Loucy (cell line): ENCODE data around the gene PHACTR3.

Source experiments
- H2AFZ ChIP-seq: fragments of 200-600 bp; sonication (generic); 2 replicates; pipeline ENCODE4 v1.6.0; 2016; ENCODE audit warnings: antibody characterized with exemption, mild to moderate bottlenecking, low read length, moderate library complexity
- H3F3A ChIP-seq: fragments of 200-600 bp; 2 replicates; pipeline ENCODE4 v1.6.0; 2016; ENCODE audit warnings: antibody characterized with exemption, low read depth, mild to moderate bottlenecking
- H3K27me3 ChIP-seq: fragments of 200-600 bp; sonication (generic); 2 replicates; pipeline ENCODE4 v1.6.1; 2014; ENCODE audit warnings: low read length, mild to moderate bottlenecking; ENCODE audit not compliant: insufficient read depth, poor library complexity, severe bottlenecking
- H3K36me3 ChIP-seq: fragments of 200-600 bp; sonication (generic); 2 replicates; pipeline ENCODE4 v1.6.1; 2016; ENCODE audit warnings: low read length; ENCODE audit not compliant: insufficient read depth
- H3K4me1 ChIP-seq: fragments of 200-600 bp; sonication (generic); 2 replicates; pipeline ENCODE4 v1.5.1; 2014; ENCODE audit warnings: low read length, mild to moderate bottlenecking; ENCODE audit not compliant: insufficient read depth, poor library complexity, severe bottlenecking
- H3K4me2 ChIP-seq: fragments of 200-600 bp; sonication (generic); 2 replicates; pipeline ENCODE4 v1.6.0; 2014; ENCODE audit warnings: antibody characterized with exemption, low read length, low read depth, mild to moderate bottlenecking; ENCODE audit not compliant: poor library complexity, severe bottlenecking
- H3K4me3 ChIP-seq: fragments of 200-600 bp; sonication (generic); 2 replicates; pipeline ENCODE4 v1.5.1; 2014; ENCODE audit warnings: low read length, mild to moderate bottlenecking, mixed read lengths; ENCODE audit not compliant: poor library complexity, severe bottlenecking
- H3K79me2 ChIP-seq: fragments of 200-600 bp; sonication (generic); 2 replicates; pipeline ENCODE4 v1.6.1; 2014; ENCODE audit warnings: low read length; ENCODE audit not compliant: insufficient read depth
- H3K9ac ChIP-seq: fragments of 200-600 bp; sonication (generic); 2 replicates; pipeline ENCODE4 v1.6.0; 2014; ENCODE audit warnings: mild to moderate bottlenecking, low read depth, low read length, moderate library complexity; ENCODE audit not compliant: poor library complexity, severe bottlenecking
- H3K9me2 ChIP-seq: fragments of 200-600 bp; sonication (generic); replicated peaks from 2 replicates; pipeline ENCODE4 v1.6.1; 2016; ENCODE audit warnings: low read depth, low read length, mixed read lengths
- H3K9me3 ChIP-seq: fragments of 200-600 bp; sonication (generic); 2 replicates; pipeline ENCODE4 v1.6.1; 2014; ENCODE audit warnings: mild to moderate bottlenecking, antibody characterized with exemption, low read length, low read depth; ENCODE audit not compliant: insufficient read depth
- H4K20me1 ChIP-seq: fragments of 200-600 bp; sonication (generic); 2 replicates; pipeline ENCODE4 v1.6.0; 2014; ENCODE audit warnings: antibody characterized with exemption, low read length, mild to moderate bottlenecking; ENCODE audit not compliant: insufficient read depth, poor library complexity, severe bottlenecking
- CTCF ChIP-seq: fragments of 200-600 bp; sonication (generic); conservative IDR thresholded peaks from 2 replicates; pipeline ENCODE4 v1.5.1; 2014; ENCODE audit warnings: mild to moderate bottlenecking, antibody characterized with exemption, low read length
- EZH2phosphoT487 ChIP-seq: fragments of 200-600 bp; IDR thresholded peaks from 2 replicates; pipeline ENCODE4 v1.6.1; 2018; ENCODE audit warnings: antibody characterized with exemption, mild to moderate bottlenecking, moderate library complexity, borderline replicate concordance

Gene PHACTR3

GRCh38 chr20:59686404-59687346 is 82.3 kb downstream of the PHACTR3 start:
- peaks cover 6% of the 10 kb centered on the region for H4K20me1 ChIP-seq
- no peak overlapping the region for H3K4me2 ChIP-seq
- no peaks in the 10 kb centered on the region for H3K4me1 ChIP-seq
- no peaks in the 10 kb centered on the region for H3F3A ChIP-seq
- H3K9me2 ChIP-seq: no peaks in the 10 kb centered on the region
- TF ChIP-seq CTCF: no peak
- TF ChIP-seq EZH2phosphoT487: no peak
- no peaks in the 10 kb centered on the region for H3K27me3 ChIP-seq
- H2AFZ ChIP-seq: no peak overlapping the region
- peaks cover 8% of the 10 kb centered on the region; the same call in 1 of the 2 replicates for H3K36me3 ChIP-seq
- H3K4me3 ChIP-seq: no peak overlapping the region
- no peak overlapping the region for H3K9ac ChIP-seq
- peaks cover 70% of the 10 kb centered on the region; the same call in 1 of the 2 replicates for H3K79me2 ChIP-seq
- H3K9me3 ChIP-seq: no peaks in the 10 kb centered on the region

- Histone ChIP-seq H3K27me3 (no peaks in the 10 kb centered on the region), H3K79me2 (peaks cover 75% of the 10 kb centered on the region), H3K4me1 (no peaks in the 10 kb centered on the region), H3K9me3 (no peaks in the 10 kb centered on the region), H3K4me3 (no peak overlapping the region), H4K20me1 (peaks cover 10% of the 10 kb centered on the region), H3K9ac (no peak overlapping the region), H3K36me3 (peaks cover 8% of the 10 kb centered on the region; the same call in 1 of the 2 replicates), H3K9me2 (no peaks in the 10 kb centered on the region), H3K4me2 (no peak overlapping the region), H3F3A (no peaks in the 10 kb centered on the region), H2AFZ (no peak overlapping the region)
- TF ChIP-seq EZH2phosphoT487 (no peak), CTCF (no peak)
Measured at GRCh38 chr20:59688356-59688755, 84.0 kb downstream of the PHACTR3 start.

- peaks cover 8% of the 10 kb centered on the region; the same call in 1 of the 2 replicates for H3K36me3 ChIP-seq
- H3K9me3 ChIP-seq: no peaks in the 10 kb centered on the region
- H3F3A ChIP-seq: no peaks in the 10 kb centered on the region
- H2AFZ ChIP-seq: no peak overlapping the region
- no peaks in the 10 kb centered on the region for H3K4me1 ChIP-seq
- H3K9ac ChIP-seq: no peak overlapping the region
- H3K79me2 ChIP-seq: peaks cover 81% of the 10 kb centered on the region
- H3K27me3 ChIP-seq: no peaks in the 10 kb centered on the region
- no peak for TF ChIP-seq CTCF
- TF ChIP-seq EZH2phosphoT487: no peak
- no peak overlapping the region for H3K4me3 ChIP-seq
- no peaks in the 10 kb centered on the region for H3K9me2 ChIP-seq
- H3K4me2 ChIP-seq: no peak overlapping the region
- H4K20me1 ChIP-seq: peaks cover 14% of the 10 kb centered on the region
Measured at GRCh38 chr20:59688999-59689398, 84.7 kb downstream of the PHACTR3 start.
